ENCODE measurements around the gene LATS2.

The LATS2 gene

GRCh38 chr13:21061029-21061763 lies at the start of gene LATS2:
Gene LATS2, minus strand, starts transcription at chr13:21061586. Its CDS starts 15,560 bp downstream, at chr13:21046026.
- DNase-seq: no peak

- no peak for DNase-seq
Measured at GRCh38 chr13:21109168-21109567, 47.8 kb upstream of the LATS2 start.

- no peak for DNase-seq
Measured at GRCh38 chr13:21106089-21106488, 44.7 kb upstream of the LATS2 start.

GRCh38 chr13:21104199-21105019 lies 43.0 kb upstream of the LATS2 start:
- no peak for DNase-seq

GRCh38 chr13:21101865-21102576 lies 40.6 kb upstream of the LATS2 start:
- no peak for DNase-seq

GRCh38 chr13:21100994-21101757 lies 39.8 kb upstream of the LATS2 start:
- DNase-seq: no peak

- DNase-seq: no peak
Measured at GRCh38 chr13:21100211-21100610, 38.8 kb upstream of the LATS2 start.

- no peak for DNase-seq
Measured at GRCh38 chr13:21095311-21095710, 33.9 kb upstream of the LATS2 start.

- DNase-seq: no peak
Measured at GRCh38 chr13:21089830-21090229, 28.4 kb upstream of the LATS2 start.

GRCh38 chr13:21088534-21088933 lies 27.1 kb upstream of the LATS2 start:
- no peak for DNase-seq

GRCh38 chr13:21086929-21087328 lies 25.5 kb upstream of the LATS2 start:
- no peak for DNase-seq

GRCh38 chr13:21081926-21082325 lies 20.5 kb upstream of the LATS2 start:
- no peak for DNase-seq

GRCh38 chr13:21080593-21080891 lies 19.2 kb upstream of the LATS2 start:
- no peak for DNase-seq

- DNase-seq: no peak
Measured at GRCh38 chr13:21079761-21080592, 18.6 kb upstream of the LATS2 start.

- DNase-seq: no peak
Measured at GRCh38 chr13:21079221-21079620, 17.8 kb upstream of the LATS2 start.

- no peak for DNase-seq
Measured at GRCh38 chr13:21078501-21078900, 17.1 kb upstream of the LATS2 start.

- DNase-seq: no peak
Measured at GRCh38 chr13:21077788-21078353, 16.5 kb upstream of the LATS2 start.

- no peak for DNase-seq
Measured at GRCh38 chr13:21077076-21077787, 15.8 kb upstream of the LATS2 start.

- DNase-seq: no peak
Measured at GRCh38 chr13:21076253-21076652, 14.9 kb upstream of the LATS2 start.

- no peak for DNase-seq
Measured at GRCh38 chr13:21075379-21076249, 14.2 kb upstream of the LATS2 start.
